GM19035 (cell line): Measurements from ENCODE around the gene PALM.

ENCODE experiments used
- ATAC-seq: cut with Tn5 transposase; IDR thresholded peaks from one replicate; pipeline ENCODE4 v1.9.1; 2021; ENCODE audit not compliant: unreplicated experiment

PALM gene

DNA sequence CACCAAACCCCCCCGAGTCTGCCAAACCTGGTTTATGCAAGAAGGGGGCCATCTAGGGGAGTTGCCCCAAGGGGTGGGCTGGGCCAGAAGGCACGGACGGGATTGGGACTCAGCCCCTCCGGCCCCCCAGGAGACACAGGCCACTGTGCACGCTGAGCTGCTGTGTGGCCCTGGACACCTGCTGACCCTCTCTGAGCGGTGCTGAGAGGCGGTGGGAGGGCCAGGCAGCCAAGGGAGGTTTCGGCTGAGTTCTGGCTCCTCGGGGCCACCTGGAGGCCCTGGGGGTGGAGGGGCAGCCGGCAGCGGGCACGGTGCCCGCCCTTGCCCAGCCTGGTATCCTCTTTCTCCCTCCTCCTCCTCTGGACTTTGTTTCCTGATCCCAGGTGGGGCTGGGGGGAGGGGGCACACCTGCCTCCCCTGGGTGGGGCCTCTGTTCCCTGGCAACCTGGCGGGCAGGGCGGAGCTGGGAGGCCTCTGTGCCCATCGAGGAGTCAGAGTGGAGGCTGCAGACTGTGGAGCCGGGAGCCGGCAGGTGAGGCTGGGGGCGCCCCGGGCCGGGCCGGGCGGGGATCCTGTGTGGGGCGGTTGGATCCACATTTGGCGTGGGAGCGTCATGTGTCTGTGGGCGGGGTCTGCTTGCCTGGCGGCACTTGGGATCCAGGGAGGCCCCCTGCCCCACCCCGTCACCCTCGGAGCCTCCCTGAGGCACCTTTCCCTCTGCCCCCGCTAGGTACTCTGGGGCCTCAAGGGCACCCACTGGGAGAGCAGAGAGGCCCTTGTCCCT, 42.1 kb downstream of the PALM start, which contains the start of gene MISP:
Gene MISP, plus strand, starts transcription at position 473 of the 784 bp plus-strand sequence. CDS start 5,835 bp downstream, outside the sequence.
- ATAC-seq, result no peak

DNA sequence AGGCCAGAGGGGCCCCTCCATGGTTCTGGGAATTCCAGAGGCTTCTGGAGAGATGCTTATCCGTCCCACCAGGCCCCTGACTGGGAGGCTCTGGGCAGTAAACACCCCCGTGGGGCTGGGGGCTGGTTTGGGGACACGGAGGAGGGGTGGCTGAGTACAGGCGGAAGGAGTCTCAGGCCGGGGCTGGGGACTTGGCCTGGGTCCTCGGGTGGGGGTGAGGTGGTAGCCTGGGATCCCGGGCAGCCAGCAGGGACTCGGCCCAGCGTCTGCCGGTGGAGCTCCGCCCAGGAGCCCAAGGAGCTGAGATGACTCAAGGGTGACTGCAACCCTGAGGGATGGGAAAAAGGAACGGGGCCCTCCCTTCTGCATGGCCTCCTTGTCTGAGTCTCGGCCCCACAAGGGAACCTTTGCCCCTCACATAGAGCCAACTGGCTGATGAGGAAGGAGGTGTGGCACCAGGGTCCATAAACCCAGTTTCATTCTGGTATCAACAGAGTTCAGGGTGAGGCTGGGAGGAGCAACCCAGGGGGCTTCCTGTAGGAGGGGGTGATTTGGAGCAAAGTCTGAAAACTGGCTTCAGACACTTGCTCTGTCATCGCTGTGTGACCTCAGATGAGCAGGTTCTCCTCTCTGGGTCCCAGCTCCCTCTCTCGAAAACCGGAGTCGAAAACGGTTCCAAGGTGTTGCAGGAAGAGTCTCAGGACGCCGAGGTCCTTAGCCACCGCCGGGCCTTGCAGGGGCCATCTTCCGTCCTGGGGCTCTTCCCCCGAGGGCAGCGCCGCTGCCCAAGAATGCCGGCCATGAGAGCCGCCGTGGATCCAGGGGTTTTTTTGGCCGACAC, 43.0 kb downstream of the PALM start:
- ATAC-seq, result no peak

DNA sequence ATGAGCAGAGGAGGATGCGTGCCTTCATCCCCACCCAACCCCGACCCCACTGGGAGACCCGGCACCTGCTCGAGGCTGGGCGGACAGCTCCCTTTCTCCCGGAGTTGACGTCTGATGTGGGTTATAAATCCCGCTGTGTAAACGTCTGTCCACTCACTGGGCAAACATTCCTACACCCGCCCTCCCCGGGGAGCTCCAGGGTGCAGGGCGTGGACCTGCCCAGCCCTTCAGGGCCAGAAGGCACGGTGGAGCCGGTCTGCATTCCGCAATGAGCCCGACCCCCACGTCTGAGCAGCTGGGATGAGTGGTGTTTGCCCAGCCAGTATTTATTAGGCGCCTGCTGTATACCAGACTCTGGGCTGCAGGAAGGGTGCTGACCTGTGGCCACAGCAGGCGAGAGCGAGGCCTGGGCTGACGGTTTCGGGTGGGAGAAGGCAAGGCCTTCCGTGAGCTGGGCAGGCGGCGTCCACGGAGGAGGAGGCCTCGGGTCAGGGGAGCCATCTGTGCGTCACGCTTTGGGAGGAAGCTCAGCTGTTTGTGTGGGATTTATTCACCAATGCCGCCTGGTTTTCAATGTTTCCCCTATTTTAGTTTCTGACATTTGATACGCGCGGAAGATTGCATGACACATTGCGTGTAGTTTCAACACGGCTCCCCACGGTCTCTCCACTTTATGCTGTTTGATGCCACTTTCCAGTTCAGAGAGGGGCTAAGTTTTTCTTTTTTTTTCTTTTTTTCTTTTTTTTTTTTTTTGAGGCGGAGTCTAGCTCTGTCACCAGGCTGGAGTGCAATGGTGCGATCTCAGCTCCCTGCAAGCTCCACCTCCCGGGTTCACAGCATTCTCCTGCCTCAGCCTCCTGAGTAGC, 44.1 kb downstream of the PALM start:
- no peak for ATAC-seq

DNA sequence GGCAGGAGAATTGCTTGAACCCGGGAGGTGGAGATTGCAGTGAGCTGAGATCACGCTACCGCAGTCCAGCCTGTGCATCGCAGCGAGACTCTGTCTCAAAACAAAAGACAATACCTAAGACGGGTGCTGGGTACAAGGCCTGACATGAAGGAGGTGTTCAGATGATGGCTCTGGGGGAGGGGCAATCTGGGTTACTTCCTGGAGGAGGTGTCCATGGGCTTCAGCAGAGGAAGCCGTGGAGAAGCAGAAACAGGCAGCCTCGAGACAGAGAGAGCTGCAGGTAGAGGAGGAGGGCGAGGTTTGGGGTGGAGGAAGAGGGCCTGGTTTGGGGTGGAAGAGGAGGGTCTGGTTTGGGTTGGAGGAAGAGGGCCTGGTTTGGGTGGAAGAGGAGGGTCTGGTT, 45.8 kb downstream of the PALM start:
- no peak for ATAC-seq

DNA sequence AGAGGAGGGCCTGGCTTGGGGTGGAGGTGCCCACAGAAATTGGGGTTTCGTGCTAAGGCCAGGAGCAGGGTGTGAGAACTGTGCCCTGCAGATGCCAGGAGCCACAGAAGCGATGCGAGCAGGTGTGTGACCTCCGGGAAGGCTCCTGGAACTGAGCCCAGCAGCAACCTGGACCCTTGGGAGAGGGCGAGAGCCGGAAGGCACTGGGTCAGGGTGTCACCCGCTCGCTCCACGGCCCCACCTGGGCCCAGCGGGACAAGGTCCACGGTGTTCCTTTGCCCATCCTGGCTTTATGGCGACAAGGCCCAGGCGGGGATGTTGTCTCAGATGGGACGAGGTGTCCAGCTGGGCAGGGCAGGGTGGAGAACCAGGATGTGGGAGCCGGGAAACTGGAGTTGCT, 46.3 kb downstream of the PALM start:
- ATAC-seq, result no peak

DNA sequence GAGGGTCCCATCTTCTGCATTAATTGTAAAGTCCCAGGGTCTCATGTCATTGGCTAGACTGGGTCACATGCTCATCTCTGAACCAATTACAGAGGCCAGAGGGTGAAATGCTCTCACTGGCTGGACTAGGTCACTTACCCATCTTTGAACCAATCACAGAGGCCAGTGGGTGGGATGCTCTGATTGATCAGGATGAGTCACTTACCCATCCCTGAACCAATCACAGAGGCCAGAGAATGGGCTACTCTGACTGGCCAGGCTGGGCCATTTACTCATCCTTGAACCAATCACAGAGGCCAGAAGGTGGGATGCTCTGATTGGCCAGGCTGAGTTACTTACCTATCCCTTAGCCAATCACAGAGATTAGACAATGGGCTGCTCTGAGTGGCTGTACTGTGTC, 47.5 kb downstream of the PALM start:
- no peak for ATAC-seq

DNA sequence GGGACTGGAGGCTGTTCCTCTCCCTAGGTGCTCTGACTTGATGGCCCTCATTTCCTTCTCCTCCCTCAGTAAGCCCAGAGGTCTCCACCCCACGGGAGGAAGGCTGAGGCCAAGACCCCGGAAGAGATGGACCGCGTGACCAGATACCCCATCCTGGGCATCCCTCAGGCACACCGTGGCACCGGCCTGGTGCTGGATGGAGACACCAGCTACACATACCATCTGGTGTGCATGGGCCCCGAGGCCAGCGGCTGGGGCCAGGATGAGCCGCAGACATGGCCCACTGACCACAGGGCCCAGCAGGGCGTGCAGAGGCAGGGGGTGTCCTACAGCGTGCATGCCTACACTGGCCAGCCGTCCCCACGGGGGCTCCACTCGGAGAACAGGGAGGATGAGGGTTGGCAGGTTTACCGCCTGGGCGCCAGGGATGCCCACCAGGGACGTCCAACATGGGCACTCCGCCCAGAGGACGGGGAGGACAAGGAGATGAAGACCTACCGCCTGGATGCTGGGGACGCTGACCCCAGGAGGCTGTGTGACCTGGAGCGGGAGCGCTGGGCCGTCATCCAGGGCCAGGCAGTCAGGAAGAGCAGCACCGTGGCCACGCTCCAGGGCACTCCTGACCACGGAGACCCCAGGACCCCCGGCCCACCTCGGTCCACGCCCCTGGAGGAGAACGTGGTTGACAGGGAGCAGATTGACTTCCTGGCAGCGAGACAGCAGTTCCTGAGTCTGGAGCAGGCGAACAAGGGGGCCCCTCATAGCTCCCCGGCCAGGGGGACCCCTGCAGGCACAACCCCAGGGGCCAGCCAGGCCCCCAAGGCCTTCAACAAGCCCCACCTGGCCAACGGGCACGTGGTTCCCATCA, 48.3 kb downstream of the PALM start:
- ATAC-seq, result no peak

DNA sequence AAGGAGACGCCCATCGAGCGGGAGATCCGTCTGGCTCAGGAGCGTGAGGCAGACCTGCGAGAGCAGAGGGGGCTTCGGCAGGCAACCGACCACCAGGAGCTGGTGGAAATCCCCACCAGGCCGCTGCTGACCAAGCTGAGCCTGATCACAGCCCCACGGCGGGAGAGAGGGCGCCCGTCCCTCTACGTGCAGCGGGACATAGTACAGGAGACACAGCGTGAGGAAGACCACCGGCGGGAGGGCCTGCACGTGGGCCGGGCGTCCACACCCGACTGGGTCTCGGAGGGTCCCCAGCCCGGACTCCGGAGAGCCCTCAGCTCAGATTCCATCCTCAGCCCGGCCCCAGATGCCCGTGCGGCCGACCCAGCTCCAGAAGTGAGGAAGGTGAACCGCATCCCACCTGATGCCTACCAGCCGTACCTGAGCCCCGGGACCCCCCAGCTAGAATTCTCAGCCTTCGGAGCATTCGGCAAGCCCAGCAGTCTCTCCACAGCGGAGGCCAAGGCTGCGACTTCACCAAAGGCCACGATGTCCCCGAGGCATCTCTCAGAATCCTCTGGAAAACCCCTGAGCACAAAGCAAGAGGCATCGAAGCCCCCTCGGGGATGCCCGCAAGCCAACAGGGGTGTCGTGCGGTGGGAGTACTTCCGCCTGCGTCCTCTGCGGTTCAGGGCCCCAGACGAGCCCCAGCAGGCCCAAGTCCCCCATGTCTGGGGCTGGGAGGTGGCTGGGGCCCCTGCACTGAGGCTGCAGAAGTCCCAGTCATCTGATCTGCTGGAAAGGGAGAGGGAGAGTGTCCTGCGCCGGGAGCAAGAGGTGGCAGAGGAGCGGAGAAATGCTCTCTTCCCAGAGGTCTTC, 49.3 kb downstream of the PALM start:
- no peak for ATAC-seq

DNA sequence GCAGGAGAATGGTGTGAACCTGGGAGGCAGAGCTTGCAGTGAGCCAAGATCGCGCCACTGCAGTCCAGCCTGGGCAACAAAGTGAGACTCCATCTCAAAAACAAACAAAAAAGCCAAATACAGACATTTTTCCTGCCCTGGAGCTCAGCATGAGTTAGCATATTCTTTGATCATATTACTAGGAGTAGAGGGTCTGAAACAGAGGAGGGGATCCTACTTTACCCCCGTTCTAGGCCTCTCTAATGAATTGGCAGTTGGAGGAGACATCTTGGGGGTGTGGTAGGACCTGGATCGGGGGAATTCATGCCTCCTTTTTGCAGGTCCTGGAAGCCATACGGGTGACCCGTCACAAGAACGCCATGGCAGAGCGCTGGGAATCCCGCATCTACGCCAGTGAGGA, 54.4 kb downstream of the PALM start:
- ATAC-seq, result no peak

DNA sequence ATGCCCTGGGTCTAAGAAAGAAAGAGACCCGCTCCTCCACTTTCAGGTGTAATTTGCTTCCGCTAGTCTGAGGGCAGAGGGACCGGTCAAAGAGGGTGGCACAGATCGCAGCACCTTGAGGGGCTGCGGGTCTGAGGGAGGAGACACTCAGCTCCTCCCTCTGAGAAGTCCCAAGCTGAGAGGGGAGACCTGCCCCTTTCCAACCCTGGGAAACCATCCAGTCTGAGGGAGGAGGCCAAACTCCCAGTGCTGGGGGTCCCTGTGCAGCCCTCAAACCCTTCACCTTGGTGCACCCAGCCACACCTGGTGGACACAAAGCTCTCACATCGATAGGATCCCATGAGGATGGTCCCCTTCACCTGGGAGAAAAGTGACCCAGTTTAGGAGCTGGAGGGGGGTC, 55.1 kb downstream of the PALM start:
- ATAC-seq, result no peak

DNA sequence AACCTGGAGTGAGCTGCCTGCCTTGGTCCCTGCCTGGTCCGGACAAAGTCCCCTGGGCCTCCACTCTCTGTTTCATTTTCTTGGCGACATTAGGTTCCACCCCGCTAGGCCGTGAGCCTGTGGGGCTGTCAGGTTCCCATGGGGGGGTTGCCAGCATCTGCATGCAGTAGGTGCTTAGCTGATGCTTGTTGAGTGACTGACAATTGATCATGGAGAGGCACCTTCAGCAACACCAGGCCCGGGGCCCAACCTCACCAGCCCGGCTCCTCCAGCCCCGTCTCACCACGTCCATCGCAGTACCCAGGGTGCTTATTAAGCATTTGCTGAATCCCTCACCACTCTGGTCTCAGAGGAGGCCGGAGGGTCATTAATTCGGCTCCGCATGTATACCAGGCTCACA, 55.6 kb downstream of the PALM start:
- no peak for ATAC-seq

DNA sequence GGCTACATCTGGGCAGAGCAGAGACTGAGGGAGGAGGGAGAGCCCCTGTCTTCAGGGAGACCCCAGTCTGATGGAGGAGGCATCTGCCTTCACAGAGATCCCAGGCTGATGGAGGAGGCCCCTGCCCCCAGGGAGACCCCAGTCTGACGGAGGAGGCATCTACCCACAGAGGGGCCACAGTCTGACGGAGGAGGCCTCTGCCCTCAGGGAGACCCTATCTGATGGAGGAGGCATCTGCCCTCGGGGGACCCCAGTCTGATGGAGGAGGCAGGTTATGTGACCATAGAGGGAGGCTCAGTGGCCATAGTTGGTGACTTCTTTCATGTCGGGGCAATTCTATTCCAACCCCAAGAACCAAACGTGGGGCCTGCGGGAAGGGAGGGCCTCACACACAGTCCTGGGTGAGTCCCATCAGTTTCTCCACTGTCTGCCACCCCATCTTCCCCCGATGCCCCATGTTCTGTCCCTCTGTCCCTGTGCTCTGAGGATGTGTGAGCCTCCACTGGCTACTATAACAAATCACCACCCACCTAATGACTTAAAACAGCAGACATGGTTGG, 56.5 kb downstream of the PALM start:
- no peak for ATAC-seq

DNA sequence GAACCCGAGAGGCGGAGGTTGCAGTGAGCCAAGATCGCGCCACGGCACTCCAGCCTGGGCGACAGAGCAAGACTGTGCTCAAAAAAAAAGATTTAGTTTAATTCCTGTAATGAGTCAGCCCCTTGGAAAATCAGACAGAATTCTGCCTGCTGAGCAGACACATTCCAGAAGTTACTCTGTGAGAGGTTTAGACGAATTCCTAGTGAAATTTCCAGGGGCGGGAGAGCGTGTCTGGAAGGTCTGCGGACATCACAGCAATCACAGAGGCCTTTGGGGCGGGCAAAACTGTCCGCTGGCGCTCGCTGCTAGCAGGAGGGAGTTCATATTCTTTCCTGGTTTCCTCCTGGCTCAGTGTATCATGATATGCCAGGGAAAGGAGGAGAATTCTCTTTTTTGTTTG, 59.7 kb downstream of the PALM start:
- no peak for ATAC-seq

DNA sequence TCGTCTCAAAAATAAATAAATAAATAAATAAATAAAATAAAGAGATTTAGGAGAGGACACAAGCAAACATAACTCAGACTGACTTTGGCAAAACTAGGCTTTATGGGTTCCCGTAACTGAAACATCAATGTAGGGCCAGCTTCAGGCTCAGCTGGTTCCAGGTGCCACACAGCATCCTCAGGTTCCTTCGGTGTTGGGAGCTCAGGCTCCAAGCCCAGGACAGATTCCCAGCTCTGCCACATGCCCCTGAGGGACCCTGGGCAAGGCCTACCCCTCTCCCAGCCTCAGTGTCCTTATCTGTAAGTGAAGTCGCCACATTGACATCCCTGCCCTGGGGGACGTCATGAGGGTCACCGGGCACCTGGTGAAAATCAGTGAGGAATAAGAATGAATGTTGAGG, 60.9 kb downstream of the PALM start:
- ATAC-seq, result no peak

DNA sequence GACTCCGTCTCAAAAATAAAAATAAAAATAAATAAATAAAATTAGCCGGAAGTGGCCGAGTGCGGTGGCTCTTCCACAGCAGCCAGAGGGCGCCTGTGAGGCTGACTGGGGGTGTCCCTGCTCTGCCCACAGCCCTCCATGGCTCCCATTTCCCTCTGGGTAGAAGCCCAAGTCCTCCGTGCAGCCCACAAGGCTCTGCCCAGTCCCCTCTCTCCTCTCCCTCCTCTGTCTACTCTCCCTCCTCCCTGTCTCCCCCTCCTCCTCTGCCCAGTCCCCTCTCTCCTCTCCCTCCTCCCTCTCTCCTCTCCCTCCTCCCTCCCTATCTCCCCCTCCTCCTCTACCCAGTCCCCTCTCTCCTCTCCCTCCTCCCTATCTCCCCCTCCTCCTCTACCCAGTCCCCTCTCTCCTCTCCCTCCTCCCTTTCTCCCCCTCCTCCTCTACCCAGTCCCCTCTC, 62.6 kb downstream of the PALM start:
- no peak for ATAC-seq

DNA sequence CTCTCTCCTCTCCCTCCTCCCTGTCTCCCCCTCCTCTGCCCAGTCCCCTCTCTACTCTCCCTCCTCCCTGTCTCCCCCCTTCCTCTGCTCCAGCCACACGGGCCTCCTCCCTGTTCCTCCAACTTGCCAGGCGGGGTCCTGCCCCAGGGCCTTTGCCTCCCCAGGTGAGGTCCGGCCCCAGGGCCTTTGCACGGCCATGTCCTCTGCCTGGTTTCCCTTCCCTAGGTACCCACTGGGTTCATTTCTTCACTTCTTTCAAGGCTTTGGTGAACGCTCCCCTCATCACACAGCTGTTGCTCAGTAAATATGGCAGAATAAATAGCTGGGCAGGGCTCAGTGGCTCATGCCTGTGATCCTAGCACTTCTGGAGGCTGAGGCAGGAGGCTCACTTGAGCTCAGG, 63.3 kb downstream of the PALM start:
- ATAC-seq, result no peak

DNA sequence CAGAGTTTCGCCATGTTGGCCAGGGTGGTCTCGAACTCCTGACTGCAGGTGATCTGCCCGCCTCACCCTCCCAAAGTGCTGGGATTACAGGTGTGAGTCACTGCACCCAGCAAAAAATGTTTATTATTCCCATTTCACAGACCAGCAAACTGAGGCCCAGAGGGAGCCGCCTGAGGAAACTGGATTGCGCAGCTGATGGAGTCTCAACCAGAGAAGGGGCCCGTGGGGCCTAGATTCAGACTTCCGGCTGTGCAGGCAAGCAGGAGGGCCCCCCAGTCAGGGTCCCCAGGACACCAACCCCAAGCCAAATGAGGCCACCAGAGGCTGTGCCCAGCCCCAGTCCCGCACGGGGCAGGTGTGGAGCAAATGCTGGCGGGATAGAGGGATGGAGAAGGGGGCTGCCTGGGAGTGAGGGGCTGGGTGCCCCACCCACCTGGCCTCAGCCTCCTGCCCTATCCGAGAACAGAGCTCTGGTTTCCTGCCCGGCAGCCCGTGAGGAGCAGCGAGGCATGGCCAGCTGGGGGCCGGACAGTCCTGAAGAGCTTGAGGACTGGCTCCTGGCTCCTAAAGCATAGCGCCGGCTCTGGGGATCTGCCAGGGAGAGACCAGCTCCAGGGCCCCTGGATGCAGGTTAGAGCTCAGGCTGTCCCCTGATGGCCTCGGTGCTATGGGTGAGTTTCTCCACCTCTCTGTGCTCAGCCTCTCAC, 64.1 kb downstream of the PALM start:
- no peak for ATAC-seq

DNA sequence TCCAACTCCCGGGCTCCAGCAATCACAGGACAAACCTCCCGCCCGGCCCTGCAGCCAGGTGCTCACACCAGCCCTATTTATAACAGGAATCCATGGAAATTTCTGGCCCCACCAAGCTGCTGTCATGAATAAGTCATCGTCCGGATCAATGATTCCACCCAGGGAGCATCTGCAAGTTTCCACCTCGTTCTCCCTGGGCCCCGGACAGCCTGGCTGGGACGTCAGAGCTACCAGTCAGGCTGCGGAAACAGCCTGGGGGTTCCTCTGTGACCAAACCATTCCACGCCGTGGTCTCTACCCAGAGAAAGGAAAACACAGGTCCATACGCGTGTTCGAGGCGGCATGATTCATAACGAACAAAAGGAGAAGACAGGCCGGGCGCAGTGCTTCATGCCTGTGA, 67.8 kb downstream of the PALM start:
- no peak for ATAC-seq
